Fibroblast of peridontal ligament (primary cell): ENCODE results near the gene PPP4R2.

Experiments used
- DNase-seq: peaks from one replicate; pipeline ENCODE4 v3.0.0-alpha.2; 2010; ENCODE audit errors: extremely low read depth

Gene PPP4R2

GRCh38 chr3:72996473-72997333 is at the start of gene PPP4R2:
Gene PPP4R2 (plus strand): TSS chr3:72996811. CDS start chr3:72997038, 227 bp downstream.
- DNase-seq, result peak; percentile 79

- no peak for DNase-seq
These were observed 48.7 kb upstream of the PPP4R2 start for GRCh38 chr3:72947715-72948490.

GRCh38 chr3:72949016-72949415 is 47.6 kb upstream of the PPP4R2 start:
- no peak for DNase-seq

GRCh38 chr3:72950372-72950771 is 46.2 kb upstream of the PPP4R2 start:
- no peak for DNase-seq

- no peak for DNase-seq
These were observed 45.8 kb upstream of the PPP4R2 start for GRCh38 chr3:72950801-72951200.

- no peak for DNase-seq
These were observed 45.3 kb upstream of the PPP4R2 start for GRCh38 chr3:72951259-72951722.

- peak; percentile 23 for DNase-seq
These were observed 43.2 kb upstream of the PPP4R2 start for GRCh38 chr3:72953325-72953956.

- DNase-seq, result no peak
These were observed 39.3 kb upstream of the PPP4R2 start for GRCh38 chr3:72957297-72957696.

GRCh38 chr3:72959336-72959735 is 37.3 kb upstream of the PPP4R2 start:
- DNase-seq, result no peak

GRCh38 chr3:72960812-72961518 is 35.6 kb upstream of the PPP4R2 start:
- peak; percentile 93 for DNase-seq

GRCh38 chr3:72961752-72962151 is 34.9 kb upstream of the PPP4R2 start:
- no peak for DNase-seq

GRCh38 chr3:72962317-72962716 is 34.3 kb upstream of the PPP4R2 start:
- DNase-seq, result no peak

GRCh38 chr3:72964633-72965032 is 32.0 kb upstream of the PPP4R2 start:
- no peak for DNase-seq

GRCh38 chr3:72968266-72968664 is 28.3 kb upstream of the PPP4R2 start:
- DNase-seq, result no peak

GRCh38 chr3:72969766-72970165 is 26.8 kb upstream of the PPP4R2 start:
- DNase-seq, result peak; percentile 28

- DNase-seq, result no peak
These were observed 25.7 kb upstream of the PPP4R2 start for GRCh38 chr3:72970942-72971341.

- no peak for DNase-seq
These were observed 23.9 kb upstream of the PPP4R2 start for GRCh38 chr3:72972706-72973030.

- no peak for DNase-seq
These were observed 23.4 kb upstream of the PPP4R2 start for GRCh38 chr3:72973031-72973723.

- DNase-seq, result no peak
These were observed 22.8 kb upstream of the PPP4R2 start for GRCh38 chr3:72973786-72974185.

- no peak for DNase-seq
These were observed 21.7 kb upstream of the PPP4R2 start for GRCh38 chr3:72974956-72975355.

GRCh38 chr3:72976281-72976741 is 20.3 kb upstream of the PPP4R2 start:
- peak; percentile 79 for DNase-seq
